HG03097 (cell line): Measurements from ENCODE around the gene KRTAP3-3.
"Not testable (repeated sequence)": the region's sequence is repeated elsewhere in the genome, so short reads cannot be mapped to it uniquely, and the experiment has no call there.

Experiments used
- ATAC-seq: cut with Tn5 transposase; IDR thresholded peaks from one replicate; pipeline ENCODE4 v1.9.1; 2021; ENCODE audit not compliant: unreplicated experiment, low FRiP score

The KRTAP3-3 gene

DNA sequence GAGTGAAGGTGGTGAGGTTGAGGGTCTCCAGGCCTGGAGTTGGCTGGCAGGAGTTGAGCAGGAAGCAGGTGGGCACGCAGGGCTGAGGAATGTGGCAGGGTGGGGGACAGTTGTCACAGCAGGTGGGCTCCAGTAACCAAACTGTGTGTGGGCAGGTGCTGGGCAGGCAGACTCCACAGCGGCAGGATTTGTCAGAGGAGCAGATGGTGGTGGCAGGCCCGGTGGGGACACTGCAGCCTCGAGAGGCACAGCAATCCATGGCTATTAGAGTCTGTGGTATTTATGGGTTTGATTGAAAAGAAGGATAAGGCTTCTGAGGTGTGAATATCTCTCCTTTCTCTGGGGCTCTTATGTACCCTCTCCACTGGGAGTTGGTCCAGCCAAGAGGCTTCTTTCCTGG lies at the start of gene KRTAP3-3:
Gene KRTAP3-3 (minus strand): TSS at position 326 of the 400 bp plus-strand sequence. CDS start 67 bp downstream, at position 259.
- no peak for ATAC-seq

DNA sequence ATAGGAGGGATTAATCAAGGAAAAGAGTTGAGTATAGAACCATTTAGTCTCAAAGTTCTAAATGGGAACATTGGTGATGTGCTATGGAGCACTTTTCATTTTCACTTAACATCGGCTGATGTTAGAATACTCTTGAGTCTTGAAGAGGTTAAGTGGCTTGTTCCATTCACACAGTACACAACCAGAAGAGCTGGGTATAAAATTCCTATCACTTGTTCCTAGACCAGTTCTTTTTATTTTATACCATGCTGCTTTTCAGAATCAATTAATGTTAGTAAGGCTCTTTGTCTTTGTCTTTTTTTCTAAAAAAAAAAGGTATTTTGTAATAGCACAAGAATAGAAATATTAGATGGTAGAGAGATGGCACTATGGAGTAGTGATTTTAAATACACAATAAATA lies 49.0 kb upstream of the KRTAP3-3 start:
- no peak for ATAC-seq

DNA sequence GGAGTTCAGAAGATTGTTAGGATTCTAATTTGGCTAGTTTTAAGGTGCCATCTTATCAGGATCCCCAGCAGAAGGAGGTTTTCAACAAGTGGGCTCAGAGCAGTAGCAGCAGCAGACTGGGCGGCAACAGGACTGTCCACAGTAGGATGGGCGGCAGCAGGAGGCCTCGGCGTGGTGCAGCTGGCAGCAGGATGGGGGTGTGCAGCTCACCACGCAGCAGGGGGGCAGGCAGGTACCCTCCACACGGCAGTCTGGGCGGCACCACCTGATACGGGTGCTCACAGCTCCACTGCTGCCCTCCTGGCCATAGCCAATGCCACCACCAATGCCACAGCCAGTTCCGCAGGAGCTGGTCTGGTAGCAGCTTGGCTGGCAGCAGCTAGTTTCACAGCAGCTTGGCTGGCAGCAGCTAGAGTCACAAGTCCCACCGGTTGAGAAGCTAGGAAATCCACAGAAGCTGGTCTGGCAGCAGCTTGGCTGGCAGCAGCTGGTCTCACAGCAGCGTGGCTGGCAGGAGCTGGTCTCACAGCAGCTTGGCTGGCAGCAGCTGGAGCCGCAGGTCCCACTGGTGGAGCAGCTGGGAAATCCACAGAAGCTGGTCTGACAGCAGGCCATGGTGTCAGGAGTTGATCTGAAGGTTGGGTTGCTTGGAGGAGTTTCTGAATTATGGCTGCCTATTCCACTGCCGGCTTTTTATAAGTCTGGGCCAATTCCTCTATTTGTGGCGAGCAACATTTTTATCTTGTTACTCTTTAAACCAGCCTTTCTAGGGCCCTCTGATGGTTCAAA lies 47.0 kb upstream of the KRTAP3-3 start, which contains the start of gene KRTAP1-1:
Gene KRTAP1-1 (minus strand): TSS at position 668 of the 789 bp plus-strand sequence. CDS start 53 bp downstream, at position 615.
- not testable (repeated sequence) for ATAC-seq

DNA sequence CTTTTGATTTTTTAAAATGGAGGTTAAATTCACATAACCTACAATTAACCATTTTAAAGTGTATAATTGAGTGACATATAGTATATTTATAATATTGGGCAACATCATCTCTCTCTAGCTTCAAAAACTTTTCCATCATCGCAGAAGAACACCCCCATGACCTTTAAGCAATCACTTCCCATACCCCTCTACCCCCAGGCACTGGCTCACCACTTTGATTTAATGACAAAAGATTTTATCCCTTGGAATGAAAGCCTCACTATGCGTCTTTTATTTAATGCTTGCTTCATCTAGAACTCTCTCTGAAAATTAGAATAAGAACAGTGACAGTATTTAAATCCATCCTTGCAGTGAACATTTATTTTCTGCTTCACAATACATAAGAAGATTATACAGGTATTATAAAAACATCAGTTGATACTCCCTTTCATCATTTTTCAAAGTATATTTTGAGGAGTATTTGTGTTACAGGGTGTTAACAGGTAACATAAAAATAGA lies 43.9 kb upstream of the KRTAP3-3 start:
- no peak for ATAC-seq

DNA sequence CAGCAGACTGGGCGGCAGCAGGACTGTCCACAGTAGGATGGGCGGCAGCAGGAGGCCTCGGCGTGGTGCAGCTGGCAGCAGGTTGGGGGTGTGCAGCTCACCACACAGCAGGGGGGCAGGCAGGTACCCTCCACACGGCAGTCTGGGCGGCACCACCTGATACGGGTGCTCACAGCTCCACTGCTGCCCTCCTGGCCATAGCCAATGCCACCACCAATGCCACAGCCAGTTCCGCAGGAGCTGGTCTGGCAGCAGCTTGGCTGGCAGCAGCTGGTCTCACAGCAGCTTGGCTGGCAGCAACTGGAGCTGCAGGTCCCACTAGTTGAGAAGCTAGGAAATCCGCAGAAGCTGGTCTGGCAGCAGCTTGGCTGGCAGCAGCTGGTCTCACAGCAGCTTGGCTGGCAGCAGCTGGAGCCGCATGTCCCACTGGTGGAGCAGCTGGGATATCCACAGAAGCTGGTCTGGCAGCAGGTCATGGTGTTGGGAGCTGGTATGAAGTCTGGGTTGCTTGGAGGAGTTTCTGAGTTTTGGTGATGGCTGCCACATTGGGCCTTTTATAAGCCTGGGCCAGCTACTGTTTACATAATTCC lies 40.5 kb upstream of the KRTAP3-3 start, which contains the start of gene KRTAP1-3:
Gene KRTAP1-3 (minus strand): TSS at position 529 of the 590 bp plus-strand sequence. CDS start 53 bp downstream, at position 476.
- not testable (repeated sequence) for ATAC-seq

DNA sequence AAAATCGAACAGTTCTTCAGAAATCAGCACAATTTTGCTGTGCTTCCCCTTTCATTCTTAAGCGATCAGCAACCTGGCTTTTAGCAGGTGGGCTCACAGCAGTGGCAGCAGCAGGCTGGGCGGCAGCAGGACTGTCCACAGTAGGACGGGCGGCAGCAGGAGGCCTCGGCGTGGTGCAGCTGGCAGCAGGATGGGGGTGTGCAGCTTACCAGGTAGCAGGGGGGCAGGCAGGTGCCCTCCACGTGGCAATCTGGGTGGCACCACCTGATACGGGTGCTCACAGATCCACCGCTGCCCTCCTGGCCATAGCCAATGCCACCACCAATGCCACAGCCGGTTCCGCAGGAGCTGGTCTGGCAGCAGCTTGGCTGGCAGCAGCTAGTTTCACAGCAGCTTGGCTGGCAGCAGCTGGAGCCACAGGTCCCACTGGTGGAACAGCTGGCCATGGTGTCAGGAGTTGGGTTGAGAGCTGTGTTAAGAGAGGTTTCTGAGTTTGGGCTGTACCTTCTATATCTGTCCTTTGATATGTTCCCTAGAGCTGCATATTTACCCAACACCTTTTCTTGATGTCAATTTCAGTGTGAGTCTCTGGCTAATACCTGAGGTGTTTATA lies 35.8 kb upstream of the KRTAP3-3 start, which contains the start of gene KRTAP1-4:
Gene KRTAP1-4 (minus strand): TSS at position 563 of the 613 bp plus-strand sequence. CDS start 117 bp downstream, at position 446.
- no peak for ATAC-seq

DNA sequence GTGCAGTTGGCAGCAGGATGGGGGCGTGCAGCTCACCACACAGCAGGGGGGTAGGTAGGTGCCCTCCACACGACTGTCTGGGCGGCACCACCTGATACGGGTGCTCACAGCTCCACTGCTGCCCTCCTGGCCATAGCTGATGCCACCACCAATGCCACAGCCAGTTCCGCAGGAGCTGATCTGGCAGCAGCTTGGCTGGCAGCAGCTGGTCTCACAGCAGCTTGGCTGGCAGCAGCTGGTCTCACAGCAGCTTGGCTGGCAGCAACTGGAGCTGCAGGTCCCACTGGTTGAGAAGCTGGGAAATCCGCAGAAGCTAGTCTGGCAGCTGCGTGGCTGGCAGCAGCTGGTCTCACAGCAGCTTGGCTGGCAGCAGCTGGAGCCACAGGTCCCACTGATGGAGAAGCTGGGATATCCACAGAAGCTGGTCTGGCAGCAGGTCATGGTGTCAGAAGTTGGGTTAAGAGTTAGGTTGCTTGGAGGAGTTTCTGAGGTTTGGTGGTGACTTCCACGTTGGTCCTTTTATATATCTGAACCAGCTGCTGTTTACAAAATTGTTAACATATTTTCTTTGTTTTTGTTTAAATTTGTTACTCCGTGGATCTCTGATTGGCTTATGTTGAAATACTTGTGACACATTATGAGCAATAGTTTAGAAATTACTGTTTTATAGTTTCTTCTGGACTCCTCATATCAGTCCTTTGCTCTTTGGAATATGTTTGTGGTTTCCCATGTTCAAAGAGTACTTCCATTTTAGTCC lies 32.9 kb upstream of the KRTAP3-3 start, which contains the start of gene KRTAP1-5:
Gene KRTAP1-5 (minus strand): TSS at position 494 of the 757 bp plus-strand sequence. CDS start 53 bp downstream, at position 441.
- no peak for ATAC-seq

DNA sequence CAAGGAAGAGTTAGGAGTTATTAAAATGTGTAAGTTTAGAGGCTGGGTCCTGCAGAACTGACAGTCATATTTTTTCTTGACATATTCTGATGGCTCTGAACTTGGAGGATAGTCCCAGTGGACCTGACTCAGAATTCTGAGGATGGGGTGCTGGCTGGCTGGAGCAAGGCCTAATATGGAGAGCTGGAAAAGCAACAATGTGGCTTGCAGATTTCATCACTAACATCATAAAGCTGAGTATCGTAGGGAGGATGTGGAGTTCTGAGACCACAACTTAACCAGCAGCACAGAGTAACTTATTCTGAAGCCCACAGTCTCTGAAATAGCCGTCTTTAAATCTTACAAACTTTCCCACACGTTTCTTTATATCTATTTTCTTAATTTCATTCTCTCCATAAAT lies 30.7 kb upstream of the KRTAP3-3 start:
- ATAC-seq = no peak

DNA sequence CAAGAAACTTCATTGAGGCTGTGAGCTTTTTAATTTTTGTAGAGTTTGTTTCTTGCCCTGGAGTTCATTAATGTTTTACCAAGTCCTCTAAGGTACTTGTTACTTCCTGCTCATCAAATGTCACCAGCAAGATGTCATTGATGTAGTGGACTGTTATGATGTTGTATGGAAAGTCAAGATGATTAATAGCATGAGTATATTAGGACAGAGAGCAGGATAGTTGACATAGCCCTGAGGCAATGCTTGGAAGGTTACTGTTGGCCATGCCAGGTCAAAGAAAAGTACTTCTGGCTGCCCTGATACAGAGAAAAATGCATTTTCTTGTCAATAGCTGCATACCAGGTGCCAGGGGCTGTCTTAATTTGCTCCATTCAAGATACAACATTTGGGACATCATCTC lies 26.4 kb upstream of the KRTAP3-3 start:
- no peak for ATAC-seq

DNA sequence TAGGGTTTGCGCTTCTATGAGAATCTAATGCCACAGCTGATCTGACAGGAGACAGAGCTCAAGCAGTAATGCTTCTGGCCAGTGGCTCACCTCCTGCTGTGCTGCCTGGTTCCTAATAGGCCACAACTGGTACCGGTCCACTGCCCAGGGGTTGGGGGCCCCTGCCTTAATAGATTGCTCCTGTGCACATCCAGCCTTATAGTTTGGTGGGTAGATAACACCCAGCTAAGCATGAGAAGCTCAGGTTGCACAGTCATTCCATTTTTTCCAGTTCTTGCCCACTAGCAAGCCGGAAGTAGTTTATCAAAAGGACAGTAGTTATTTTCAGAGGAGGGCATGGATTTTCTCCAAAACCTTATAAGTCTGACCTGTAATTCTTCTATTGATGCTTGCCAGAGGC lies 25.5 kb upstream of the KRTAP3-3 start:
- ATAC-seq = no peak

DNA sequence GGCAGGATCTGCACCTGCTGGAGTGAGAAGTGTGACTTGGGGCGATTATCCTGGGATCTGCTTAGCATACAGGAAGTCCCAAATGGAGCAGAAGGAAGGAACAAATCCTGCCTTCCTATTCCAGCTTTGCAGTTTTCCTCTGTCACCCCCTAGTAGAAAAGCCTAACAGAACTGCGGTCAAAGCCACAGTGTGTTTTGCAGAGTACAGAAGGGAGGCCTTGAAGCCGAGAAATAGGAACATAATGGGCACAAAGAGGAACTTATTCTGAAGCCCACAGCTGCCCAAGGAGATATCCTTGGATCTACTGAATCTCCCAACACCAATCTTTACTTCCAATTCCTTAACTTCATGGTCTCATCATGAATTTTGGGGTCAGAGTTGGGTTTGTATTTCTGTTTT lies 24.6 kb upstream of the KRTAP3-3 start:
- ATAC-seq = no peak

DNA sequence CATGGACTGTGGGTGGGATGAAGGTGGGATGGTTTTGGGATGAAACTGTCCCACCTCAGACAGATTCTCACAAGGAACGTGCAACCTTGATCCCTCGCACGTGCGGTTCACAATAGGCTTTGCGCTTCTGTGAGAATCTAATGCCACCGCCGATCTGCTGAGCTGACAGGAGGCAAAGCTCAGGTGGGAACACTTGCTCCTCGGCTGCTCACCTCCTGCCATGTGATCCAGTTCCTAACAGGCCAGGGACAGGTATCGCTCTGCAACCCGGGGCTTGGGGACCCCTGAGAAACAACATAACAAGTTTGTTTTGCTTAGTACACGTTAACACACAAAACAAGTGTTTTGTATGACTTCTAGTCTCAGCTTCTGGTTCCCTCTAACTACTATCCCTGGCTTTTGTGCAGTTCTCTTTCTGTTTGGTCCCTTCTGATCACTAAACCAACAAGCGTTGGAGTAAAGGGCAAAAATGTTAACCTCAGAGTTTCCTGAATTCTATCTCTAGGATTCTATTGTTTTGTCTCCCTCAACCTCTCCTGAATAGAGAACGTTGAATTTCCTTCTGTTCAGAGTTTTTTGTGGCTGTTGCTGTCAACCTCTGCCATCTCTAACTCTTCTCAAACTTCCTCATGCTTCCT lies 22.7 kb upstream of the KRTAP3-3 start:
- no peak for ATAC-seq

DNA sequence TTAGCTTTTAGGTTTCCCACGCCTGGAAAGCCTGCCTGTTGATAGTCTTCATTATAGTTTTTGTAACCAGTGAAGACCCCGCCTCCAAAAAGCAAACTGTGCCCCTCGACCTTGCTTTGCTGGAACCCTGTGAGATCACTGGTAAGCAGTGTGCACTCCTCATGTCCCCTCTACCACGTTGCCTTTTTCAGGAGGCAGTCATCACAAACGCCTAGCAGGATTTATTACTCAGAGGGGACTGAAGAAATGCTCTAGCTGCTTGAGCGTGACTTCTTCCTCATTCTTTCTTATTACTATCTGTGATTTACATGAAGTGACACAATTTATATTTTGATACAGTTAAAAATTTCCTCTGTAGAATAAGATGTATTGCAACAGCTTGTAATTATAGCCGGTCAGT lies 21.5 kb upstream of the KRTAP3-3 start:
- ATAC-seq = no peak

DNA sequence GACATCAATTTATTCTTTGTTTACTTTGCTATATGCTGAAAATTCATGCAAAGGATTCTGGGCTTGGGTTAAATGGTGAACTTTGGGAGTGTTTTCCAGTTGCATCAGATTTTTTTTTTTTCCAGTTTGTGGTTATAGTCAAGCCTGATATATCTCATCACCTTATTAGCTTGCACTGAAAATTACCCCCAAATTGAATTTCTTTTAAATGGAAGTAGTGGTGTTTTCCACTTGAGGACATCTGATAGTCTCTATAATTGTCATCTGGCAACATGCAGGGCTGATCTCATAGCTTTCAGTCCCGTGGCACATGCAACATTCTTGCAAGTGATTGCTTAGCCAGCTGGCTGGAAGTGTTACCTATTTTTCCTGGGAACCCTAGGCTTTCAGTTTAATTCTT lies 19.6 kb upstream of the KRTAP3-3 start:
- no peak for ATAC-seq

DNA sequence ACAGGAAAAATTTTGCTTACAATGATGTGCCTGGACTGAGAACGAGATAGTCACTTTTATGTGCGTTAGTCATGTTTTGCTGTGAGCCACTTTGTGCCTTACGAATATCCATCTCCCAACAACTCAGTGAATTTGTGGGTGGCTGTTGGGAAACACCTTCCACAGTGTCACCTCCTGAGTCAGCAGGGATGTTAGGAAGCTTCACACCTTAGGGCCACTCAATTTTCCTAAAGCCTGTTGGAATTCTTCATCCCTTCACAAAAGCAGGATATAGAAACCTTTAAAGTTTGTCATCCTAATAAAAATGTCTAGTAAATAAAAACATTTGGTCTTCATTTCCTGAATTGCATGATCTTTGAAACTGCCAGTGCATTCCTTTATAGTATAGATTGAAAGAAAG lies 19.2 kb upstream of the KRTAP3-3 start:
- ATAC-seq = no peak

DNA sequence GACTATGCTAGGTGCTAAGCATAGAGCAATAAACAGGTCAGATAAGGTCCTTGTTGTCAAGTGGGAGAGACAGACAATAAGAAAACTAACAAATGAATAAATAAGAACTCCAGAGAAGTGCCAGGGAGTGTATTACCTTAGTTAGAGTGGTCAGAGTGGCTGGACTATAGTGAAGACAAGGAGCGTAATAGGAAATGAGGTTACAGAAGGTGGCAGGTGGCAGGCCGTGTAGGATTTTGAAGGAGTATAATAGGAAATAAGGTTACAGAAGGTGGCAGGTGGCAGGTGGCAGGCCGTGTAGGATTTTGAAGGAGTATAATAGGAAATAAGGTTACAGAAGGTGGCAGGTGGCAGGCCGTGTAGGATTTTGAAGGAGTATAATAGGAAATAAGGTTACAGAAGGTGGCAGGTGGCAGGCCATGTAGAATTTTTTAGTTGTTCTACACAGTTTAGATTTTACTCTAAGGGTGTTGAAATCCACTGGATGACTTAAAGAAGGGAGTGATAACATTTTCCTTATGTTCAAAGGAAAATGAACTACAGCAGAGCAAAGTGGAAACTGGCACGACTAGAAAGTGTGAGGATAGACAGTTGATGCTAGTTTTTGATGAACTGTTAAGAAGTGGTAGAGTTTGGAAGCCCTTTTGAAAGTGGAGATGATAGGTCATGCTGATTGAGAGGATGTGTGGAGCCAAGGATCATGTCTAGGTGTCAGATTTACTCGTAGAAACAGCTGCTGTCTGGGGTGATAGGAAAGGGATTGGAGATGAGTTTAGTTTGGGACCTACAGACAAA lies 18.6 kb upstream of the KRTAP3-3 start:
- no peak for ATAC-seq

DNA sequence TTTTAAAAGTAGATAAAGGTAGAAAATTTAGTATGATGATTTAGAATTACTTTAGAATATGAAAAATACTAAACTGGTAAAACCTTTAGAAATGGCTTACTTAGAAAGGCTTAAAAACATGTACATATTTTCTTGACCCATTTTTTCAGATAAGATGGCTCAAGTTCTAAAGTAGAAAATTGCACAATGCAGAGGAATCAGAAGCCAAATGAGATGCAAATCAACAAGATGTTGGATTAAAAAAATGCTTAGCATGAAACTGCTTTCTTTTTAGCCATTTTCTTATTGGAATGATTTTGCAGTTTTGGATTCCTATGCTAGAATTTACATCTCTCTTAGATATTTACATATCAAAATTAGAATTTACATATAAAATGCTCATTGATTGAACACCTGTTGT lies 16.5 kb upstream of the KRTAP3-3 start:
- no peak for ATAC-seq

DNA sequence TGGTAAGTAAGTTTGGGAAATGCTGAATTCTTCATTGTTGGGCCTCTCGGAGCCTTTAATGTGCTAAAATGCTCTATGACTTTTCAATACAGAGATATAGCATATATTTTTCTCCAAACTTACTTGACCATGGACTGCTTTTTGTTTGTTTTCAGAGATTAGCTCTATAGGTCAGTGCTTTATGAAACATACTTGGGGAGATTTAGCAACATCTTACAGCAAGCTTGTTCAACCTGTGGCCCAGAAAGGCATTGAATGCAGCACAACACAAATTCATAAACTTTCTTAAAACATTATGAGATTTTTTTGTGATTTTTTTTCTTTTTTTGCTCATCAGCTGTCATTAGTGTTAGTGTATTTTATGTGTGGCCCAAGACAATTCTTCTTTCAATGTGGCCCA lies 16.0 kb upstream of the KRTAP3-3 start:
- ATAC-seq = no peak

DNA sequence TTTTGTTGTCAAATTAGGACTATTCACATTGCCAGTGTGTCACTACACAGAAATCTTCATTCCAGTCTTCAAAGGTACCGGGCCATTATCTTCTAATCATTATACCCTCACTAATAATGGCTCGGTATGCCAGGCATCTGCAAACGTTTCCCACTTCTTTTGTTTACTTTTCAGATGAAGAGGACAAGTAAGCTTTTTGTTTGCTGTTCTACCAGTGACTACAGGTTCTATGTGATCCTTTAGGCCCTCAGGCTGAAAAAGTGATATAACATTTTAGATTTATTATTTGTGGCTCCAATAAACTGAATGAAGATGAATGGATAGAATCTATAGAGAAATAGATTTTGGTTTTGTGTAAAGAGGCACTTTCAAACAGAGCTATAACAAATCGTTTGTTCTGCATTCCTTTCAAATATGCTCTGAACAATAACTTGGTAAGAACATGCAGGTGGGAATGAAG lies 15.4 kb upstream of the KRTAP3-3 start:
- ATAC-seq = no peak
